ENCODE measurements around the gene RHD.
A peak's percentile ranks its signal among the peaks of the same experiment; 100 is the strongest.

Gene RHD

GRCh38 chr1:25239681-25240541 lies 32.4 kb upstream of the RHD start:
- peak; percentile 60 for TF ChIP-seq CTCF (IDR thresholded peaks at IDR 0.05; ENCODE audit: control insufficient read depth, extremely low read depth, insufficient read depth)
- peak overlapping the region; percentile 57 for H3K4me3 ChIP-seq (ENCODE audit: low read depth, low read length)
- DNase-seq (ENCODE audit: low read depth) = peak; percentile 77

- DNase-seq (ENCODE audit: low read depth) = no peak
- H3K4me3 ChIP-seq (ENCODE audit: low read depth, low read length) = no peak overlapping the region
- no peak for TF ChIP-seq CTCF (IDR thresholded peaks at IDR 0.05; ENCODE audit: control insufficient read depth, extremely low read depth, insufficient read depth)
Measured at GRCh38 chr1:25243907-25244306, 28.4 kb upstream of the RHD start.

GRCh38 chr1:25245393-25245792 lies 26.9 kb upstream of the RHD start:
- H3K4me3 ChIP-seq (ENCODE audit: low read depth, low read length) = peak overlapping the region; percentile 85
- no peak for TF ChIP-seq CTCF (IDR thresholded peaks at IDR 0.05; ENCODE audit: control insufficient read depth, extremely low read depth, insufficient read depth)
- DNase-seq (ENCODE audit: low read depth) = no peak

GRCh38 chr1:25245809-25246599 lies 26.3 kb upstream of the RHD start:
- no peak for TF ChIP-seq CTCF (IDR thresholded peaks at IDR 0.05; ENCODE audit: control insufficient read depth, extremely low read depth, insufficient read depth)
- DNase-seq (ENCODE audit: low read depth) = no peak
- H3K4me3 ChIP-seq (ENCODE audit: low read depth, low read length) = peak overlapping the region; percentile 85

GRCh38 chr1:25246600-25247023 lies 25.7 kb upstream of the RHD start:
- no peak for DNase-seq (ENCODE audit: low read depth)
- H3K4me3 ChIP-seq (ENCODE audit: low read depth, low read length) = peak overlapping the region; percentile 85
- TF ChIP-seq CTCF (IDR thresholded peaks at IDR 0.05; ENCODE audit: control insufficient read depth, extremely low read depth, insufficient read depth) = no peak

GRCh38 chr1:25247024-25247828 lies 25.1 kb upstream of the RHD start, which contains the start of gene RSRP1:
TSS of gene RSRP1 (minus strand) at chr1:25247454. CDS start at chr1:25246963, 491 bp downstream.
- H3K4me3 ChIP-seq (ENCODE audit: low read depth, low read length) = peak within 1 kb of the TSS; percentile 85
- no peak for TF ChIP-seq CTCF (IDR thresholded peaks at IDR 0.05; ENCODE audit: control insufficient read depth, extremely low read depth, insufficient read depth)
- peak; percentile 70 for DNase-seq (ENCODE audit: low read depth)

All from LNCaP clone FGC (cell line).